ENCODE measurements around the gene EMC6.

EMC6 gene

GRCh38 chr17:3641717-3642486, 26.7 kb upstream of the EMC6 start:
- no peak overlapping the region for H3K4me3 ChIP-seq (ENCODE audit: low read depth, low read length)
- TF ChIP-seq CTCF (IDR thresholded peaks at IDR 0.05; ENCODE audit: low read depth, low read length, missing control alignments), result no peak
- no peak for DNase-seq (ENCODE audit: low read depth)

- H3K4me3 ChIP-seq (ENCODE audit: low read depth, low read length), result no peak overlapping the region
- TF ChIP-seq CTCF (IDR thresholded peaks at IDR 0.05; ENCODE audit: low read depth, low read length, missing control alignments), result no peak
- DNase-seq (ENCODE audit: low read depth), result no peak
Observed at GRCh38 chr17:3643889-3644349, 24.7 kb upstream of the EMC6 start.

- no peak for DNase-seq (ENCODE audit: low read depth)
- no peak for TF ChIP-seq CTCF (IDR thresholded peaks at IDR 0.05; ENCODE audit: low read depth, low read length, missing control alignments)
- no peak overlapping the region for H3K4me3 ChIP-seq (ENCODE audit: low read depth, low read length)
Observed at GRCh38 chr17:3645310-3645709, 23.3 kb upstream of the EMC6 start.

GRCh38 chr17:3647251-3647650, 21.4 kb upstream of the EMC6 start:
- TF ChIP-seq CTCF (IDR thresholded peaks at IDR 0.05; ENCODE audit: low read depth, low read length, missing control alignments), result no peak
- DNase-seq (ENCODE audit: low read depth), result no peak
- H3K4me3 ChIP-seq (ENCODE audit: low read depth, low read length), result no peak overlapping the region

GRCh38 chr17:3647769-3648555, 20.6 kb upstream of the EMC6 start:
- H3K4me3 ChIP-seq (ENCODE audit: low read depth, low read length), result no peak overlapping the region
- DNase-seq (ENCODE audit: low read depth), result no peak
- TF ChIP-seq CTCF (IDR thresholded peaks at IDR 0.05; ENCODE audit: low read depth, low read length, missing control alignments), result peak; percentile 66

- DNase-seq (ENCODE audit: low read depth), result no peak
- H3K4me3 ChIP-seq (ENCODE audit: low read depth, low read length), result no peak overlapping the region
- TF ChIP-seq CTCF (IDR thresholded peaks at IDR 0.05; ENCODE audit: low read depth, low read length, missing control alignments), result no peak
Observed at GRCh38 chr17:3655766-3656165, 12.8 kb upstream of the EMC6 start.
